ENCODE measurements around the gene NPR2.

Gene NPR2

GRCh38 chr9:35800530-35800929, 9.1 kb downstream of the NPR2 start:
- ATAC-seq: no peak
- DNase-seq: no peak

GRCh38 chr9:35801328-35802128, 10.1 kb downstream of the NPR2 start:
- no peak for ATAC-seq
- no peak for DNase-seq

- no peak for ATAC-seq
- DNase-seq: no peak
Observed at GRCh38 chr9:35806101-35806500, 14.7 kb downstream of the NPR2 start.

- no peak for DNase-seq
- no peak for ATAC-seq
Observed at GRCh38 chr9:35808433-35808832, 17.0 kb downstream of the NPR2 start.

GRCh38 chr9:35810122-35810521, 18.7 kb downstream of the NPR2 start:
- DNase-seq (no peak), ATAC-seq (no peak)

GRCh38 chr9:35811381-35812024, 20.1 kb downstream of the NPR2 start:
- ATAC-seq: no peak

GRCh38 chr9:35812025-35812602, 20.7 kb downstream of the NPR2 start, which contains the start of gene SPAG8:
TSS of gene SPAG8 (minus strand) at chr9:35812262. CDS start at chr9:35812147, 115 bp downstream.
- peak; percentile 79 for ATAC-seq
- DNase-seq: peak; percentile 93

More at GRCh38 chr9:35811381-35812024, 20.1 kb downstream of the NPR2 start:
- DNase-seq: no peak

GRCh38 chr9:35813434-35814105, 22.2 kb downstream of the NPR2 start:
- DNase-seq (no peak), ATAC-seq (no peak)

GRCh38 chr9:35814106-35814840, 22.9 kb downstream of the NPR2 start:
- DNase-seq (peak; percentile 57), ATAC-seq (peak; percentile 10)

- ATAC-seq (peak; percentile 87), DNase-seq (peak; percentile 97)
Observed at GRCh38 chr9:35814841-35815543, 23.6 kb downstream of the NPR2 start, which contains the start of gene HINT2. TSS of gene HINT2 (minus strand) at chr9:35815042. CDS start at chr9:35814979, 63 bp downstream.

GRCh38 chr9:35816708-35817107, 25.3 kb downstream of the NPR2 start:
- ATAC-seq: no peak

GRCh38 chr9:35818341-35818740, 26.9 kb downstream of the NPR2 start:
- no peak for DNase-seq
- ATAC-seq: no peak

More at GRCh38 chr9:35816708-35817107, 25.3 kb downstream of the NPR2 start:
- no peak for DNase-seq

GRCh38 chr9:35820076-35820475, 28.7 kb downstream of the NPR2 start:
- ATAC-seq (no peak), DNase-seq (no peak)

GRCh38 chr9:35822926-35823325, 31.5 kb downstream of the NPR2 start:
- no peak for DNase-seq
- no peak for ATAC-seq

- ATAC-seq (peak; percentile 53), DNase-seq (no peak)
Observed at GRCh38 chr9:35826071-35826701, 34.8 kb downstream of the NPR2 start.

- ATAC-seq (no peak), DNase-seq (no peak)
Observed at GRCh38 chr9:35827486-35827885, 36.1 kb downstream of the NPR2 start.

GRCh38 chr9:35828716-35829083, 37.3 kb downstream of the NPR2 start, which contains the start of gene FAM221B:
TSS of gene FAM221B (minus strand) at chr9:35828732. CDS start at chr9:35826161, 2,571 bp downstream.
- ATAC-seq: no peak
- peak; percentile 45 for DNase-seq

GRCh38 chr9:35829084-35829763, 37.8 kb downstream of the NPR2 start, which contains the start of gene TMEM8B:
TSS of gene TMEM8B (plus strand) at chr9:35829228. CDS start at chr9:35829448, 220 bp downstream.
- ATAC-seq: peak; percentile 93
- DNase-seq: peak; percentile 97

GRCh38 chr9:35829764-35830096, 38.3 kb downstream of the NPR2 start:
- DNase-seq (no peak), ATAC-seq (no peak)

- DNase-seq: no peak
- ATAC-seq: no peak
Observed at GRCh38 chr9:35831040-35831439, 39.6 kb downstream of the NPR2 start.
